ENCODE results near the gene B4GAT1. TPM values are rescaled to one million over a fixed set of nuclear protein-coding genes. Genes with fewer than 3 reads are reported as not detected.

The B4GAT1 gene
- total RNA-seq, 1 experiment from 2014 or later = 47.1 TPM

DNA sequence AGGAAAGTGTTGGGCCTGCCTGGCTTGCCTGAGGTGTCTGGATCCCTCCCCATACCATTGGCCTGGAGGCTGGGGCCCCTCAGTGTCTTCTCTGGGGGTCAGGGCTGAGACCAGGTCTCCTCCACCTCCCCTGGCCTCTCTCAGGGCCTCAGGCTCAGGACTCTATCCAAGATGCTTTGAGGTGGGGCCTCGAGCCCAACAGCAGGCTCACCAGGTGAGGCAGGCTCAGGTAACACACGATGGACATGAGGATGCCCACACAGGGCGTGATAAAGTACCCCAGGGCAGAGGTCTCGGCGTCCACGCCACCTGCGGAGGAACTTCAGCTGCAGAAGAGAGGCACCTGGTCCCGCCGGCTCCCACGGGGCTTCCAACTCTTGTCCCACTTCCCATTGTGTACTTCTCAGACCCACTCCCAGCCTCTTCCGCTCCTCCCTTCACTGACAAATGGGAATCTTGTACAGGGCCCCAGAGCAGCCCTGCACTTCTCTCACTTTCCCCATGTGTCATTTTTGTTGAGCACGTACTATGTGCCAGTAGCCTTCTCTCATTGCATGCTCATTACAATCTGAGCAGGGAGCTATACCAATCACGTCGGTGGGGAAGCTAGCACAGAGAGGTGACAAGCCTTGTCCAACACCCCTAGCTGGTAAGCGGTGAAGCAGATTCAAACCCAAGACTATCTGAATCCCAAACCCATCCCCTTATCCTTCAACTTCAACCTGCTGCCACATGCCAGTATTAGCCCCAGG lies 20.3 kb upstream of the B4GAT1 start:
- Histone ChIP-seq H3K36me3 (ENCODE audit: insufficient read depth, low read length, poor library complexity, severe bottlenecking) (peaks cover 68% of the 10 kb centered on the region), H3K27me3 (replicated peaks; ENCODE audit: insufficient read depth, low read depth, low read length, poor library complexity) (no peaks in the 10 kb centered on the region), H3K4me1 (ENCODE audit: insufficient read depth, low read length, poor library complexity, severe bottlenecking) (peaks cover 19% of the 10 kb centered on the region), H3K27ac (ENCODE audit: low read depth, low read length, poor library complexity, severe bottlenecking) (peak overlapping the region; percentile 83), H3K9me3 (ENCODE audit: low read depth, low read length, poor library complexity, severe bottlenecking) (no peaks in the 10 kb centered on the region), H3K4me3 (ENCODE audit: low read depth, low read length, poor library complexity, severe bottlenecking) (no peak overlapping the region)
- no peak for DNase-seq (ENCODE audit: low spot score)
- intact Hi-C loops (cut with micrococcal nuclease; ENCODE audit: unreplicated experiment) = no loop called here
- TF ChIP-seq, protein P1, sequence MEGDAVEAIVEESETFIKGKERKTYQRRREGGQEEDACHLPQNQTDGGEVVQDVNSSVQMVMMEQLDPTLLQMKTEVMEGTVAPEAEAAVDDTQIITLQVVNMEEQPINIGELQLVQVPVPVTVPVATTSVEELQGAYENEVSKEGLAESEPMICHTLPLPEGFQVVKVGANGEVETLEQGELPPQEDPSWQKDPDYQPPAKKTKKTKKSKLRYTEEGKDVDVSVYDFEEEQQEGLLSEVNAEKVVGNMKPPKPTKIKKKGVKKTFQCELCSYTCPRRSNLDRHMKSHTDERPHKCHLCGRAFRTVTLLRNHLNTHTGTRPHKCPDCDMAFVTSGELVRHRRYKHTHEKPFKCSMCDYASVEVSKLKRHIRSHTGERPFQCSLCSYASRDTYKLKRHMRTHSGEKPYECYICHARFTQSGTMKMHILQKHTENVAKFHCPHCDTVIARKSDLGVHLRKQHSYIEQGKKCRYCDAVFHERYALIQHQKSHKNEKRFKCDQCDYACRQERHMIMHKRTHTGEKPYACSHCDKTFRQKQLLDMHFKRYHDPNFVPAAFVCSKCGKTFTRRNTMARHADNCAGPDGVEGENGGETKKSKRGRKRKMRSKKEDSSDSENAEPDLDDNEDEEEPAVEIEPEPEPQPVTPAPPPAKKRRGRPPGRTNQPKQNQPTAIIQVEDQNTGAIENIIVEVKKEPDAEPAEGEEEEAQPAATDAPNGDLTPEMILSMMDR (conservative IDR thresholded peaks at IDR 0.05; ENCODE audit: low read depth, low read length) = no peak
- TF ChIP-seq EZH2 (IDR thresholded peaks at IDR 0.05; ENCODE audit: borderline replicate concordance, low read depth, low read length, poor library complexity, severe bottlenecking) = no peak
- no TSS peak for BruUV-seq (replicated peaks)
- CTCF ChIA-PET = no interaction called here
- POLR2A ChIA-PET (ENCODE audit: low non-redundant PET) = no interaction called here

DNA sequence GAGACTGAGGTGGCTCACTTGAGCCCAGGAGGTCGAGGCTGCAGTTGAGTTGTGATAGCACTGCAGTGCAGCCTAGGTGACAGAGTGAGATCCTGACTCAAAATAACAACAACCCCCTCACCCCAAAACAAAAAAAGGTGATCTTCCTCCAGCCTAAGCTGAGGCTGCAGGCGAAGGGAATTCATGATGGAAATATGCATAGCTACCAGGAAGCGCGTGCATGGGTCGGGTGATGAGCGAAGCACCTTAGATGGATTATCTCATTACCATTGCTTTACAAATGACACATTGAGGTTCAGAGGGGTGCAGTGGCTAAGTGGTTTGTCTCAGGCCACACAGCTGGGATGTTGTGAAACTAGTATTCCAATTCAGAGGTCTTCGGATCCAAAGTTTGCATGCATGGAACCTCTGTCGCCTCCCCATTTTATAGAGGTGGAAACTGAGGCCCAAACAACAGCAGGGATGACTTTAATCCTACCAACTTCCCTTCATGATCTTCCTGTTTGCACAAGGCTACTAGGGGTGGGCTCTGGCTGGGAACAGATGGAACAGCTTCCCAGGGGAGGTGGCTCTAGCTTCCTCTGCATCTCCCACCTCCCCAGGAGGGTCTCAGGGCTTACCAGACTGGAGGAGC lies 19.5 kb upstream of the B4GAT1 start:
- peaks cover 16% of the 10 kb centered on the region for H3K4me1 ChIP-seq (ENCODE audit: insufficient read depth, low read length, poor library complexity, severe bottlenecking)
- peak overlapping the region; percentile 83 for H3K27ac ChIP-seq (ENCODE audit: low read depth, low read length, poor library complexity, severe bottlenecking)
- ChIA-PET POLR2A (ENCODE audit: low non-redundant PET) (no interaction called here), CTCF (no interaction called here)
- DNase-seq (ENCODE audit: low spot score) = no peak
- intact Hi-C loops (cut with micrococcal nuclease; ENCODE audit: unreplicated experiment) = no loop called here
- no peak for TF ChIP-seq EZH2 (IDR thresholded peaks at IDR 0.05; ENCODE audit: borderline replicate concordance, low read depth, low read length, poor library complexity, severe bottlenecking)
- TF ChIP-seq, protein P1 (conservative IDR thresholded peaks at IDR 0.05; ENCODE audit: low read depth, low read length) = no peak
- no peaks in the 10 kb centered on the region for H3K9me3 ChIP-seq (ENCODE audit: low read depth, low read length, poor library complexity, severe bottlenecking)
- no TSS peak for BruUV-seq (replicated peaks)
- H3K4me3 ChIP-seq (ENCODE audit: low read depth, low read length, poor library complexity, severe bottlenecking) = no peak overlapping the region
- H3K36me3 ChIP-seq (ENCODE audit: insufficient read depth, low read length, poor library complexity, severe bottlenecking) = peaks cover 76% of the 10 kb centered on the region
- H3K27me3 ChIP-seq (replicated peaks; ENCODE audit: insufficient read depth, low read depth, low read length, poor library complexity) = no peaks in the 10 kb centered on the region

GRCh38 chr11:66365711-66366619 lies 18.5 kb upstream of the B4GAT1 start:
- no peaks in the 10 kb centered on the region for H3K27me3 ChIP-seq (replicated peaks; ENCODE audit: insufficient read depth, low read depth, low read length, poor library complexity)
- ChIA-PET POLR2A (ENCODE audit: low non-redundant PET) (interaction anchor here (0.7 to 1.0 kb wide), 2 partner anchors 54 to 428 kb away, joined by 3 read pairs; no protein-coding TSS in a partner anchor), CTCF (no interaction called here)
- BruUV-seq (replicated peaks) = no TSS peak
- peaks cover 16% of the 10 kb centered on the region for H3K4me1 ChIP-seq (ENCODE audit: insufficient read depth, low read length, poor library complexity, severe bottlenecking)
- TF ChIP-seq, protein P1 (conservative IDR thresholded peaks at IDR 0.05; ENCODE audit: low read depth, low read length) = no peak
- no peak for TF ChIP-seq EZH2 (IDR thresholded peaks at IDR 0.05; ENCODE audit: borderline replicate concordance, low read depth, low read length, poor library complexity, severe bottlenecking)
- H3K27ac ChIP-seq (ENCODE audit: low read depth, low read length, poor library complexity, severe bottlenecking) = peak overlapping the region; percentile 37
- H3K9me3 ChIP-seq (ENCODE audit: low read depth, low read length, poor library complexity, severe bottlenecking) = no peaks in the 10 kb centered on the region
- no peak for DNase-seq (ENCODE audit: low spot score)
- H3K4me3 ChIP-seq (ENCODE audit: low read depth, low read length, poor library complexity, severe bottlenecking) = no peak overlapping the region
- intact Hi-C loops (cut with micrococcal nuclease; ENCODE audit: unreplicated experiment) = no loop called here
- H3K36me3 ChIP-seq (ENCODE audit: insufficient read depth, low read length, poor library complexity, severe bottlenecking) = peaks cover 80% of the 10 kb centered on the region

All from A673 (cell line).